ENCODE data around the gene SYT17.
"Not testable (repeated sequence)": the region's sequence is repeated elsewhere in the genome, so short reads cannot be mapped to it uniquely, and the experiment has no call there.

SYT17 gene

DNA sequence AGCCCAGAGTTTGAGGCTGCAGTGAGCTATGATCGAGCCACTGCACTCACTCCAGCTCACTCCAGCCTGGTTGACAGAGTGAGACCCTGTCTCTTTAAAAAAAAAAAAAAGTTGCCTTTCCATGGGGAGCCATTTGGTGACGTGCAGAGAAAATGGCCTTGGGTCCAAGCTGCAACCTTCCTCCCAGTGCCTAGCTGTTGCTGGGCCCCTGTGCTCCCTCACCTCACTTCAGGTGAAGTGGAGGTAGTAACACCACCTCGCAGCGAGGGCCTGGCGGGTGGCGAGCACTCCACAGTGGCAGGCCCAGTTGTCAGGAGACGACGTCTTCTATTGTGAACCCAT lies 17.4 kb downstream of the SYT17 start:
- no peak for TF ChIP-seq POLR2AphosphoS5 (IDR thresholded peaks at IDR 0.05; ENCODE audit: low read depth)
- no peak for TF ChIP-seq SPI1 (IDR thresholded peaks at IDR 0.05; ENCODE audit: borderline replicate concordance, low read depth)
- no peak for TF ChIP-seq GABPA (IDR thresholded peaks at IDR 0.05; ENCODE audit: low read depth)
- TF ChIP-seq, protein P1, sequence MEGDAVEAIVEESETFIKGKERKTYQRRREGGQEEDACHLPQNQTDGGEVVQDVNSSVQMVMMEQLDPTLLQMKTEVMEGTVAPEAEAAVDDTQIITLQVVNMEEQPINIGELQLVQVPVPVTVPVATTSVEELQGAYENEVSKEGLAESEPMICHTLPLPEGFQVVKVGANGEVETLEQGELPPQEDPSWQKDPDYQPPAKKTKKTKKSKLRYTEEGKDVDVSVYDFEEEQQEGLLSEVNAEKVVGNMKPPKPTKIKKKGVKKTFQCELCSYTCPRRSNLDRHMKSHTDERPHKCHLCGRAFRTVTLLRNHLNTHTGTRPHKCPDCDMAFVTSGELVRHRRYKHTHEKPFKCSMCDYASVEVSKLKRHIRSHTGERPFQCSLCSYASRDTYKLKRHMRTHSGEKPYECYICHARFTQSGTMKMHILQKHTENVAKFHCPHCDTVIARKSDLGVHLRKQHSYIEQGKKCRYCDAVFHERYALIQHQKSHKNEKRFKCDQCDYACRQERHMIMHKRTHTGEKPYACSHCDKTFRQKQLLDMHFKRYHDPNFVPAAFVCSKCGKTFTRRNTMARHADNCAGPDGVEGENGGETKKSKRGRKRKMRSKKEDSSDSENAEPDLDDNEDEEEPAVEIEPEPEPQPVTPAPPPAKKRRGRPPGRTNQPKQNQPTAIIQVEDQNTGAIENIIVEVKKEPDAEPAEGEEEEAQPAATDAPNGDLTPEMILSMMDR (IDR thresholded peaks at IDR 0.05; ENCODE audit: insufficient read depth, low read length), result no peak
- TF ChIP-seq, protein P2, sequence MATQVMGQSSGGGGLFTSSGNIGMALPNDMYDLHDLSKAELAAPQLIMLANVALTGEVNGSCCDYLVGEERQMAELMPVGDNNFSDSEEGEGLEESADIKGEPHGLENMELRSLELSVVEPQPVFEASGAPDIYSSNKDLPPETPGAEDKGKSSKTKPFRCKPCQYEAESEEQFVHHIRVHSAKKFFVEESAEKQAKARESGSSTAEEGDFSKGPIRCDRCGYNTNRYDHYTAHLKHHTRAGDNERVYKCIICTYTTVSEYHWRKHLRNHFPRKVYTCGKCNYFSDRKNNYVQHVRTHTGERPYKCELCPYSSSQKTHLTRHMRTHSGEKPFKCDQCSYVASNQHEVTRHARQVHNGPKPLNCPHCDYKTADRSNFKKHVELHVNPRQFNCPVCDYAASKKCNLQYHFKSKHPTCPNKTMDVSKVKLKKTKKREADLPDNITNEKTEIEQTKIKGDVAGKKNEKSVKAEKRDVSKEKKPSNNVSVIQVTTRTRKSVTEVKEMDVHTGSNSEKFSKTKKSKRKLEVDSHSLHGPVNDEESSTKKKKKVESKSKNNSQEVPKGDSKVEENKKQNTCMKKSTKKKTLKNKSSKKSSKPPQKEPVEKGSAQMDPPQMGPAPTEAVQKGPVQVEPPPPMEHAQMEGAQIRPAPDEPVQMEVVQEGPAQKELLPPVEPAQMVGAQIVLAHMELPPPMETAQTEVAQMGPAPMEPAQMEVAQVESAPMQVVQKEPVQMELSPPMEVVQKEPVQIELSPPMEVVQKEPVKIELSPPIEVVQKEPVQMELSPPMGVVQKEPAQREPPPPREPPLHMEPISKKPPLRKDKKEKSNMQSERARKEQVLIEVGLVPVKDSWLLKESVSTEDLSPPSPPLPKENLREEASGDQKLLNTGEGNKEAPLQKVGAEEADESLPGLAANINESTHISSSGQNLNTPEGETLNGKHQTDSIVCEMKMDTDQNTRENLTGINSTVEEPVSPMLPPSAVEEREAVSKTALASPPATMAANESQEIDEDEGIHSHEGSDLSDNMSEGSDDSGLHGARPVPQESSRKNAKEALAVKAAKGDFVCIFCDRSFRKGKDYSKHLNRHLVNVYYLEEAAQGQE (IDR thresholded peaks at IDR 0.05; ENCODE audit: insufficient replicate concordance, low read depth), result no peak
- H3K27me3 ChIP-seq (ENCODE audit: insufficient read depth, poor library complexity, severe bottlenecking), result no peaks in the 10 kb centered on the region
- no peak overlapping the region for H3K4me3 ChIP-seq (replicated peaks; ENCODE audit: insufficient read depth, low read length)
- DNase-seq (ENCODE audit: low read depth in 1 of 2, low spot score in 1 of 2), result no peak
- no peak overlapping the region for H3K27ac ChIP-seq (replicated peaks)

DNA sequence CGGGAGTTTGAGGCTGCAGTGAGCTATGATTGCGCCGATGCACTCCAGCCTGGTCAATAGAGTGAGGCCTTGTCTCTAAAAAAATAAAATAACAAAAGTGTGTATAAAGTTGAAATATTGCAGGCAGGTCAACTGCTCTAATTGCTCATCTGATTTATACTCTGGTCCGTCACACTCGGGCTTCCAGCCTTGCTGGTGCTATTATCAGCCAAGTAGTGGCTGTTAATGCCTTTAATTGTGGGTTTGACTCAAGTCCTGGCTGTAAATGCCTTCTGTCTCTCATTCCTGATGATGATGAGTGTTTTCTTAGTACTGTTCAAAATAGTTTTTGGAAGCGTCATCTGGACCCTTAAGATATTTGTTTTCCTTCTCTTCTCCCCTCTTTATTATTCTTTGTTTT lies 18.4 kb downstream of the SYT17 start:
- Histone ChIP-seq H3K27ac (replicated peaks) (no peak overlapping the region), H3K4me3 (replicated peaks; ENCODE audit: insufficient read depth, low read length) (no peak overlapping the region), H3K27me3 (ENCODE audit: insufficient read depth, poor library complexity, severe bottlenecking) (no peaks in the 10 kb centered on the region)
- no peak for DNase-seq (ENCODE audit: low read depth in 1 of 2, low spot score in 1 of 2)
- TF ChIP-seq, protein P2 (IDR thresholded peaks at IDR 0.05; ENCODE audit: insufficient replicate concordance, low read depth), result no peak
- no peak for TF ChIP-seq POLR2AphosphoS5 (IDR thresholded peaks at IDR 0.05; ENCODE audit: low read depth)
- TF ChIP-seq SPI1 (IDR thresholded peaks at IDR 0.05; ENCODE audit: borderline replicate concordance, low read depth), result no peak
- TF ChIP-seq, protein P1 (IDR thresholded peaks at IDR 0.05; ENCODE audit: insufficient read depth, low read length), result no peak
- TF ChIP-seq GABPA (IDR thresholded peaks at IDR 0.05; ENCODE audit: low read depth), result no peak

DNA sequence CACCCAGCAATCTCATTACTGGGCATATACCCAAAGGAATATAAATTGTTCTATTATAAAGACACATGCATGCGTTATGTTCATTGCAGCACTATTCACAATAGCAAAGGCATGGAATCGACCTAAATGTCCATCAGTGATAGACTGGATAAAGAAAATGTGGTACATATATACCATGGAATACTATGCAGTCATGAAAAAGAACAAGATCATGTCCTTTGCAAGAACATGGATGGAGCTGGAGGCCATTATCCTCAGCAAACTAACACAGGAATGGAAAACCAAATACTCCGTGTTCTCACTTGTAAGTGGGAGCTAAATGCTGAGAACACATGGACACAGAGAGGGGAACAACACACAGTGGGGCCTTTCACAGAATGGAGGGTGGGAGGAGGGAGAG lies 19.9 kb downstream of the SYT17 start:
- not testable (repeated sequence) for H3K4me3 ChIP-seq (replicated peaks; ENCODE audit: insufficient read depth, low read length); H3K27ac ChIP-seq (replicated peaks); DNase-seq (ENCODE audit: low read depth in 1 of 2, low spot score in 1 of 2); H3K27me3 ChIP-seq (ENCODE audit: insufficient read depth, poor library complexity, severe bottlenecking)

DNA sequence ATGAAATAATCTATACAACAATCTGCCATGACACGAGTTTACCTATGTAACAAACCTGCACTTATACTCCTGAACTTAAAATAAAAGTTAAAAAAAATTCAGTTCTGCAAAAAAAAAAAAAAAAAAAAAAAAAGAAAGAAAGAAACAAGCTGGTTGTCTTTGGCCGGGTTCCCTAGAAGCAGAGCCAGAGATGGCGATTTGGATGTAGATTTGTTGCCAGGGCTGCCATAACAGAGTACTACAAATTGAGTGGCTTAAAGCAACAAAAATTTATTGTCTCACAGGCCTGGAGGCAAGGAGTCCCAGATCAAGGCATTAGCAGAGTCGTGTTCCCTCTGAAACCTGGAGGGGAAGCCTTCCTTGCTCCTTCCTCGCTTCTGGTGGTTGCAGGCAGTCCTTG lies 20.4 kb downstream of the SYT17 start:
- Histone ChIP-seq H3K27ac (replicated peaks) (no peak overlapping the region), H3K4me3 (replicated peaks; ENCODE audit: insufficient read depth, low read length) (no peak overlapping the region), H3K27me3 (ENCODE audit: insufficient read depth, poor library complexity, severe bottlenecking) (no peaks in the 10 kb centered on the region)
- no peak for DNase-seq (ENCODE audit: low read depth in 1 of 2, low spot score in 1 of 2)
- TF ChIP-seq, protein P1 (IDR thresholded peaks at IDR 0.05; ENCODE audit: insufficient read depth, low read length), result no peak
- TF ChIP-seq POLR2AphosphoS5 (IDR thresholded peaks at IDR 0.05; ENCODE audit: low read depth) (no peak), GABPA (IDR thresholded peaks at IDR 0.05; ENCODE audit: low read depth) (no peak), SPI1 (IDR thresholded peaks at IDR 0.05; ENCODE audit: borderline replicate concordance, low read depth) (no peak)
- TF ChIP-seq, protein P2 (IDR thresholded peaks at IDR 0.05; ENCODE audit: insufficient replicate concordance, low read depth), result no peak
